Neural cell (in vitro differentiated cells): ENCODE measurements around the gene AHNAK.

Source experiments
- EP300 ChIP-seq: fragments of 450-650 bp; conservative IDR thresholded peaks from 2 replicates; pipeline ENCODE4 v1.6.1; 2014; ENCODE audit warnings: antibody characterized with exemption, mild to moderate bottlenecking, moderate library complexity; ENCODE audit not compliant: poor library complexity, severe bottlenecking
- EZH2 ChIP-seq: fragments of 200-600, 300-800 bp; shearing (Covaris generic), sonication (generic); IDR thresholded peaks from 2 replicates; pipeline ENCODE4 v1.6.1; 2014; ENCODE audit warnings: antibody characterized with exemption, low read length, borderline replicate concordance, mild to moderate bottlenecking; ENCODE audit not compliant: insufficient read depth, poor library complexity, severe bottlenecking
- TF ChIP-seq, protein P1 (sequence below): fragments of 450-650 bp; IDR thresholded peaks from 2 replicates; pipeline ENCODE4 v1.5.1; 2014; ENCODE audit warnings: antibody characterized with exemption, mild to moderate bottlenecking, moderate library complexity; ENCODE audit not compliant: poor library complexity, severe bottlenecking

DNA sequence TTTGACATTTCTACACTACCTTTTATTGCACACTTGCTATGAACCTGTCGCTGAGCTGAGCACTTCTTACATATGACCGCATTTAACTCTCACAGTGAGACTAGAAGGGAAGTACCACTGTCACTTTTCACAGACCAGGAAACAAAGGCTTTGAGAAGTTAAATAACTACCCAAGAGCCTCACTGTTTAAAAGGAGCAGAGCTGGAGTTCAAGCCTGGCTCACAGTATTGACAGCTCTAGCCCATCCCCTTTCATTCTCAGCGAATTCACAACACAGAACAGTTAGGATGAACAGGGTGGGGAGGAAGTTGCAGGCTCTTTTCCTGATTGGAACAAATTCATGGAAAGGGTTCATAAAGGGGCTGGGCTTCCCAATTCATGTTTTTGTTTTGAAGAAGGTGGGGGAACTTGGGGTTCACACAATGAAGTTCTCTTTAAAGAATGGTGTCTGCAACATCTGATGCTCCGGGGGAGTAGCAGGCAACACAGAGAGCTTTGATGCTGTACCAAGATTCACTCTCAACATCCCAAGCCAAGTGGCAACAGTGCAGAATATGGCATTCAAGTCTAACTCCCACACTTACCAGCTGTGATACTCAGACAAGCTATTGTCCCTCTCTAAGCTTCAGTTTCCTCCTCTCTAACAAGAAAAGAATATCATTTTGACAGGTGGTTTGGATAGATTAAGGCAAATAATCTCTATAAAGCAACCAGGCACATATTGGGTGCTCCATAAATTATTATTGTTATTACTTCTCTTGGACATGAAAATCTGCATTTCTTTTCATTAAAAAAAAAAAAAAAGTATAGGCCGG is 110.6 kb downstream of the AHNAK start:
- TF ChIP-seq, protein P1, sequence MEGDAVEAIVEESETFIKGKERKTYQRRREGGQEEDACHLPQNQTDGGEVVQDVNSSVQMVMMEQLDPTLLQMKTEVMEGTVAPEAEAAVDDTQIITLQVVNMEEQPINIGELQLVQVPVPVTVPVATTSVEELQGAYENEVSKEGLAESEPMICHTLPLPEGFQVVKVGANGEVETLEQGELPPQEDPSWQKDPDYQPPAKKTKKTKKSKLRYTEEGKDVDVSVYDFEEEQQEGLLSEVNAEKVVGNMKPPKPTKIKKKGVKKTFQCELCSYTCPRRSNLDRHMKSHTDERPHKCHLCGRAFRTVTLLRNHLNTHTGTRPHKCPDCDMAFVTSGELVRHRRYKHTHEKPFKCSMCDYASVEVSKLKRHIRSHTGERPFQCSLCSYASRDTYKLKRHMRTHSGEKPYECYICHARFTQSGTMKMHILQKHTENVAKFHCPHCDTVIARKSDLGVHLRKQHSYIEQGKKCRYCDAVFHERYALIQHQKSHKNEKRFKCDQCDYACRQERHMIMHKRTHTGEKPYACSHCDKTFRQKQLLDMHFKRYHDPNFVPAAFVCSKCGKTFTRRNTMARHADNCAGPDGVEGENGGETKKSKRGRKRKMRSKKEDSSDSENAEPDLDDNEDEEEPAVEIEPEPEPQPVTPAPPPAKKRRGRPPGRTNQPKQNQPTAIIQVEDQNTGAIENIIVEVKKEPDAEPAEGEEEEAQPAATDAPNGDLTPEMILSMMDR, result no peak
- TF ChIP-seq EP300 (no peak), EZH2 (no peak)
